Smooth muscle cell (in vitro differentiated cells): ENCODE results near the gene APOBEC3G. TPM values are rescaled to one million over a fixed set of nuclear protein-coding genes. Genes with fewer than 3 reads are reported as not detected.

Source experiments
- DNase-seq: peaks from one replicate; lab custom pipeline; 2025; ENCODE audit not compliant: unreplicated experiment; lab: John Stamatoyannopoulos, UW
- H2AFZ ChIP-seq: fragments of 200-600 bp; sonication (generic); 2 replicates; pipeline ENCODE4 v1.6.0; 2016; ENCODE audit warnings: antibody characterized with exemption, low read depth, mild to moderate bottlenecking
- H3F3A ChIP-seq: fragments of 200-600 bp; sonication (generic); 2 replicates; pipeline ENCODE4 v1.6.0; 2017; ENCODE audit warnings: antibody characterized with exemption, low read depth
- H3K27ac ChIP-seq: fragments of 200-600 bp; sonication (generic); 2 replicates; pipeline ENCODE4 v1.5.1; 2016; ENCODE audit warnings: low read depth, mild to moderate bottlenecking
- H3K27me3 ChIP-seq: fragments of 200-600 bp; sonication (generic); 2 replicates; pipeline ENCODE4 v1.6.1; 2016; ENCODE audit warnings: low read depth, mild to moderate bottlenecking
- H3K36me3 ChIP-seq: fragments of 200-600 bp; sonication (generic); 2 replicates; pipeline ENCODE4 v1.5.1; 2016; ENCODE audit warnings: low read depth
- H3K4me1 ChIP-seq: fragments of 200-600 bp; sonication (generic); 2 replicates; pipeline ENCODE4 v1.5.1; 2016; ENCODE audit warnings: low read depth
- H3K4me2 ChIP-seq: fragments of 200-600 bp; sonication (generic); 2 replicates; pipeline ENCODE4 v1.6.0; 2016; ENCODE audit warnings: mild to moderate bottlenecking
- H3K4me3 ChIP-seq: fragments of 200-600 bp; sonication (generic); 2 replicates; pipeline ENCODE4 v1.5.1; 2016; ENCODE audit warnings: mild to moderate bottlenecking
- H3K79me2 ChIP-seq: fragments of 200-600 bp; sonication (generic); 2 replicates; pipeline ENCODE4 v1.6.0; 2016; ENCODE audit warnings: low read depth, mild to moderate bottlenecking
- H3K9ac ChIP-seq: fragments of 200-600 bp; sonication (generic); 2 replicates; pipeline ENCODE4 v1.6.0; 2016; ENCODE audit warnings: low read depth
- H3K9me3 ChIP-seq: fragments of 200-600 bp; sonication (generic); replicated peaks from 2 replicates; pipeline ENCODE4 v1.5.1; 2016; ENCODE audit warnings: low read depth
- H4K20me1 ChIP-seq: fragments of 200-600 bp; sonication (generic); 2 replicates; pipeline ENCODE4 v1.6.0; 2016; ENCODE audit warnings: low read depth
- WGBS: methylation state at CpG from one replicate; pipeline ENCODE4 v1.1.7; 2016; ENCODE audit warnings: low lambda C conversion rate; 5-methylcytosine and 5-hydroxymethylcytosine counted together
- polyA plus RNA-seq: library from polyadenylated mRNA; unstranded; fragments of >200 nt; fragmentation: Nextera tagmentation; extraction: Ambion mirVana; gene quantifications from 2 replicates; pipeline ENCODE4 v1.2.1, GENCODE V29; 2016
- total RNA-seq: library from RNA; depleted of rRNA; stranded (reverse); fragments of >200 nt; gene quantifications from 2 replicates; pipeline ENCODE4 v1.2.3, GENCODE V29; 2014
- TF ChIP-seq, protein P1 (sequence below): fragments of 200-600 bp; sonication (generic); IDR thresholded peaks from 2 replicates; pipeline ENCODE4 v1.5.1; 2017; ENCODE audit warnings: borderline replicate concordance, mild to moderate bottlenecking, antibody characterized with exemption; ENCODE audit not compliant: insufficient read depth, poor library complexity, severe bottlenecking

The APOBEC3G gene
- total and polyA plus RNA-seq, 2 experiments from 2014 or later: 2.9 to 10.3 TPM

DNA sequence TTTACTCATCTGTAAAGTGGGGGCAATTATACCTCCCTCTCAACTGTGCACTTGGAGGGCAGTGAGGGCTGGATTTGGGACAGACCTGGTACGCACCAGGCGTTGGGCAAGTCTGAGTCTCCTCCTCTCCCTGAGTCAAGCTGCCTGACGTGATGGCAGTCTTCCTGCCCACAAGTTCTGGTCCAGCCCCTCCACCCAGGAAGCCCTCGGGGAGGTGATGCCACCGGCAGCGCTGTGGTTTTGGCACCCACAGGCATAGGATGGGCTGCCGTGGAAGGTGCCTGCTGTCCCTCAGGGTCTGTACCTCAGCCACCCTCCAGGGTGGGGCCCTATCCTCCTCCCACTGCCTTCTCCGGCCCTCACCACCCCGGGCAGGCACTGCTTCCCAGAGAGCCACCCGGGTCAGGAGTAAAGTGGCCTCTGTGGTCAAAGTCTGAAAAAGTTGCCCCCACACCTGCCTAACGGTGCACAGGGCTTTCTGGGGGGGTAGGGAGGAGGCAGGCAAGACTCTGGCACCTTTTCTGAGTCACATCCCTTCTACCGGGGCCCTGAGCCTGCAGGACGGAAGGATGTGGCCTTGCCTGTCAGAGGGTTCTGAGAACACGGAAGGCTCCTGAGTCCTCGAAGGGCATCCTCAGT lies 13.5 kb downstream of the APOBEC3G start:
- H3K36me3 ChIP-seq: no peaks in the 10 kb centered on the region
- no peak overlapping the region for H3K4me2 ChIP-seq
- H3K27ac ChIP-seq: no peak overlapping the region
- DNase-seq: no peak
- H3K9me3 ChIP-seq: no peaks in the 10 kb centered on the region
- WGBS: 86% methylated on average over 15 of the region's 15 CpGs
- no peak overlapping the region for H2AFZ ChIP-seq
- TF ChIP-seq, protein P1, sequence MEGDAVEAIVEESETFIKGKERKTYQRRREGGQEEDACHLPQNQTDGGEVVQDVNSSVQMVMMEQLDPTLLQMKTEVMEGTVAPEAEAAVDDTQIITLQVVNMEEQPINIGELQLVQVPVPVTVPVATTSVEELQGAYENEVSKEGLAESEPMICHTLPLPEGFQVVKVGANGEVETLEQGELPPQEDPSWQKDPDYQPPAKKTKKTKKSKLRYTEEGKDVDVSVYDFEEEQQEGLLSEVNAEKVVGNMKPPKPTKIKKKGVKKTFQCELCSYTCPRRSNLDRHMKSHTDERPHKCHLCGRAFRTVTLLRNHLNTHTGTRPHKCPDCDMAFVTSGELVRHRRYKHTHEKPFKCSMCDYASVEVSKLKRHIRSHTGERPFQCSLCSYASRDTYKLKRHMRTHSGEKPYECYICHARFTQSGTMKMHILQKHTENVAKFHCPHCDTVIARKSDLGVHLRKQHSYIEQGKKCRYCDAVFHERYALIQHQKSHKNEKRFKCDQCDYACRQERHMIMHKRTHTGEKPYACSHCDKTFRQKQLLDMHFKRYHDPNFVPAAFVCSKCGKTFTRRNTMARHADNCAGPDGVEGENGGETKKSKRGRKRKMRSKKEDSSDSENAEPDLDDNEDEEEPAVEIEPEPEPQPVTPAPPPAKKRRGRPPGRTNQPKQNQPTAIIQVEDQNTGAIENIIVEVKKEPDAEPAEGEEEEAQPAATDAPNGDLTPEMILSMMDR: no peak
- H3K27me3 ChIP-seq: no peaks in the 10 kb centered on the region
- H3K4me1 ChIP-seq: no peaks in the 10 kb centered on the region
- H4K20me1 ChIP-seq: no peaks in the 10 kb centered on the region
- no peaks in the 10 kb centered on the region for H3F3A ChIP-seq
- H3K4me3 ChIP-seq: no peak overlapping the region
- H3K79me2 ChIP-seq: no peaks in the 10 kb centered on the region
- H3K9ac ChIP-seq: no peak overlapping the region

DNA sequence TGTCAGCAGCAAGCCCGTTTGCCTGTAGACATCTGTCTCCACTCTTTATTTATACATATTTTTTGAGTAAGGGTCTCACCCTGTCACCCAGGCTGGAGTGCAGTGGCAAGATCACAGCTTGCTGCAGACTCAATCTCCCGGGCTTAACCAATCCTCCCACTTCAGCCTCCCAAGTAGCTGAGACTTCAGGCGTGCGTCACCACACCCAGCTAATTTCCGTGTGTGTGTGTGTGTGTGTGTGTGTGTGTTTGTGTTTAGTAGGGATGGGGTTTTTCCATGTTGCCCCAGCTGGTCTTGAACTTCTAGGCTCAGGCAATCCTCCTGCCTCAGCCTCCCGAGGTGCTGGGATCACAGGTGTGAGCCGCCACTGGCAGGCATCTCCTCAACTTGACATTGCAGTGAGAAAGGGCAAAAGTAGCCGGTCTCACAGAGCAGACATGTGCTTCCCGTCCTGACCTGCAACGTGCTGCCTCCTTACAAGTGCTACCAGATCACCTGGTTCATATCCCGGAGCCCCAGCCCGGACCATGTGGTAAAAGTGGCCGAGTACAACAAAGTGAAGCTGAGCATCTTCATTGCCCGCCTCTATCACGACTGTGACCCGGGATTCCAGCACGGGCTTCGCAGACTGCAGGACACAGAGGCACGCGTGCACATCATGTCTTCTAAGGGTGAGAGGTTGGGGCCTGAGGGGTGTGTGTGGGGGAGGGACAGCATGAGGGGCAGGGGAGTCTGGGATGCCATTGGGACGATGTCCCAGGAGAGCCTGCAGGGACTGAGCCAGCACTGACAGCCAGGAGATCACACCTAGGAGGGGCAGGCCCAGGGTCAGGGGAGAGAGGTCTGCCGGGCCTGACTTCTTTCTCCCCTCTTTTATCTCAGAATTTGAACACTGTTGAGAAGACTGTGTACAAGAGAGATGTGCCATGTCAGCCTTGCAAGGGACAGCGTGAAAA lies 14.3 kb downstream of the APOBEC3G start:
- H2AFZ ChIP-seq: no peak overlapping the region
- TF ChIP-seq, protein P1: no peak
- no peaks in the 10 kb centered on the region for H3K27me3 ChIP-seq
- no peaks in the 10 kb centered on the region for H3K36me3 ChIP-seq
- no peak overlapping the region for H3K4me2 ChIP-seq
- H4K20me1 ChIP-seq: no peaks in the 10 kb centered on the region
- H3K27ac ChIP-seq: no peak overlapping the region
- H3K79me2 ChIP-seq: no peaks in the 10 kb centered on the region
- no peaks in the 10 kb centered on the region for H3K4me1 ChIP-seq
- DNase-seq: no peak
- no peak overlapping the region for H3K4me3 ChIP-seq
- no peak overlapping the region for H3K9ac ChIP-seq
- H3K9me3 ChIP-seq: no peaks in the 10 kb centered on the region
- no peaks in the 10 kb centered on the region for H3F3A ChIP-seq
- 89% methylated on average over 23 of the region's 23 CpGs for WGBS

DNA sequence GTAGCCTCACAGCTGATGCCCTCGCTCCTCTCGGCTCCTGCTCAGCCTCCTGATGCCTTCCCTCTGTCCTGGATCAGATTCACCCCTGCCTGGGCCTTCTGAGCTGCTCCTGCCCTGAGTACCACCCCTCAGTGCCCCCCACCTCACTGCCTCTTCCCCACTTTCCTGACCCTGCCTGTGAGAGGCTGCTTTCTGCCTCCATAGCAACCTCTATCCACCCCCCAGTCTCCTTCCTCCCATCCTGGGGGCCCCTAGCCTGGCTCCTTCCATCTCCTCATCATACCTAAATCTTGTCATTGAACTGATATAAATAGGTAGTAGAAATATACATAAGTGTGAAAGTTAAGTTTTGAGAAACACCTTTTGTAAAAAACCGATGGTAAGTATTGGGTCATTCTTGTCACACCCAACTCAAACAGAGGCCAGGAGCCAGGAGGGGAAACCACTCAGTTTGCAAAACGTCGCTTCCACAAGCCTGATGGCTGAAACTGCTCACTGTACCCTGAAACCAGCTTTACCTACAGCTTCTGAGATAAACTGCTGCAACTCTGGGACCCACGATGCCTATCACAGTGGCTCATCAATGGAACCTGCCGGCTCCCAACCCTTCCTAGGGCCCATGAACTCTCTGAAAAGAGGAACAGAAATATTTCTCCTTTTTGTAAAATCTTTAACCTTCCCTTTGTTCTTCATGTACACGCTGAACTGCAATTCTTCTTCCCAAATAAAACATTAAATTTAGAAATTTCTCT lies 15.2 kb downstream of the APOBEC3G start:
- Histone ChIP-seq H3K4me1 (peaks cover 5% of the 10 kb centered on the region), H3K27ac (no peak overlapping the region), H3K4me3 (no peak overlapping the region), H3K79me2 (no peaks in the 10 kb centered on the region), H3K9me3 (no peaks in the 10 kb centered on the region), H4K20me1 (no peaks in the 10 kb centered on the region), H3K36me3 (no peaks in the 10 kb centered on the region), H3F3A (no peaks in the 10 kb centered on the region), H2AFZ (no peak overlapping the region), H3K4me2 (no peak overlapping the region), H3K9ac (no peak overlapping the region), H3K27me3 (no peaks in the 10 kb centered on the region)
- 91% methylated on average over 8 of the region's 8 CpGs for WGBS
- TF ChIP-seq, protein P1: no peak
- no peak for DNase-seq
